Fibroblast of lung (primary cell): ENCODE data around the gene UBL4A. TPM values are rescaled to one million over a fixed set of nuclear protein-coding genes. Genes with fewer than 3 reads are reported as not detected.

Experiments
- DNase-seq, 2 donors: peaks; one replicate each; pipeline versions ENCODE4 v3.0.0 to v3.0.0-alpha.2; 2010; ENCODE audit warnings: low read depth in 2 of 2
- H2AFZ ChIP-seq: 2 replicates; pipeline ENCODE4 v1.5.1; 2012; ENCODE audit warnings: low read length, control low read depth, inconsistent platforms
- H3K27ac ChIP-seq: 2 replicates; pipeline ENCODE4 v1.5.1; 2011; ENCODE audit warnings: low read length, control low read depth; ENCODE audit not compliant: insufficient read depth
- H3K27me3 ChIP-seq: 2 replicates; pipeline ENCODE4 v1.5.1; 2011; ENCODE audit warnings: mild to moderate bottlenecking, low read length; ENCODE audit not compliant: control insufficient read depth, insufficient read depth
- H3K36me3 ChIP-seq: 2 replicates; pipeline ENCODE4 v1.5.1; 2011; ENCODE audit warnings: low read length; ENCODE audit not compliant: control insufficient read depth, insufficient read depth
- H3K4me1 ChIP-seq: 2 replicates; pipeline ENCODE4 v1.5.1; 2011; ENCODE audit warnings: low read length; ENCODE audit not compliant: control insufficient read depth, insufficient read depth; ENCODE audit errors: extremely low read depth
- H3K4me2 ChIP-seq: 2 replicates; pipeline ENCODE4 v1.5.1; 2011; ENCODE audit warnings: low read length, control low read depth; ENCODE audit not compliant: insufficient read depth; ENCODE audit errors: extremely low read depth
- H3K4me3 ChIP-seq, 4 experiments: fragments of 200-600 bp in 1 of 4; sonication (generic) in 1 of 4; replicated peaks in 1 of 4; 2 replicates each; pipeline ENCODE4 v1.5.1; 2011 to 2016; ENCODE audit warnings: low read length in 4 of 4, low read depth in 3 of 4, mild to moderate bottlenecking in 3 of 4, control low read depth in 2 of 4, inconsistent platforms in 1 of 4, mixed read lengths in 1 of 4; ENCODE audit not compliant: insufficient read depth in 1 of 4; ENCODE audit errors: control extremely low read depth in 1 of 4
- H3K79me2 ChIP-seq: 2 replicates; pipeline ENCODE4 v1.5.1; 2012; ENCODE audit warnings: mild to moderate bottlenecking, low read length, inconsistent platforms; ENCODE audit not compliant: control insufficient read depth, insufficient read depth
- H3K9ac ChIP-seq: 2 replicates; pipeline ENCODE4 v1.5.1; 2011; ENCODE audit warnings: mild to moderate bottlenecking, low read length, control low read depth; ENCODE audit not compliant: insufficient read depth
- H3K9me3 ChIP-seq: 2 replicates; pipeline ENCODE4 v1.5.1; 2012; ENCODE audit warnings: low read depth, low read length; ENCODE audit not compliant: control insufficient read depth, insufficient read depth
- H4K20me1 ChIP-seq: 2 replicates; pipeline ENCODE4 v1.5.1; 2011; ENCODE audit warnings: low read length; ENCODE audit not compliant: control insufficient read depth, insufficient read depth; ENCODE audit errors: extremely low read depth
- CTCF ChIP-seq, 2 donors: IDR thresholded peaks in 1 of 2; conservative IDR thresholded peaks in 1 of 2; 1 replicate in 1 of 2; 2 replicates in 1 of 2; pipeline ENCODE4 v1.5.1; 2011 to 2012; ENCODE audit warnings: low read length in 2 of 2, control low read depth in 1 of 2, inconsistent platforms in 1 of 2, low read depth in 1 of 2, mild to moderate bottlenecking in 1 of 2
- EZH2 ChIP-seq: IDR thresholded peaks from 2 replicates; pipeline ENCODE4 v1.5.1; 2012; ENCODE audit warnings: low read length, control low read depth, mild to moderate bottlenecking; ENCODE audit errors: missing control alignments
- polyA plus RNA-seq, 2 donors: library from polyadenylated mRNA; depleted of rRNA in 1 of 2; stranded (reverse) in 1 of 2; unstranded in 1 of 2; fragments of >200 nt; gene quantifications; 2 replicates each; pipeline ENCODE4 v1.2.1, GENCODE V29; 2011 to 2012; ENCODE audit warnings: missing spikeins in 1 of 2
- total RNA-seq: library from RNA; depleted of rRNA; stranded (reverse); fragments of >200 nt; gene quantifications from 2 replicates; pipeline ENCODE4 v1.2.1, GENCODE V29; 2014

Gene UBL4A
- total and polyA plus RNA-seq, 2 donors (not counting 1 experiment from before 2014, with no cell fraction given), result 17.9 to 42.8 TPM

- DNase-seq, result no peak
- Histone ChIP-seq H3K4me3 (no peak overlapping the region), H3K79me2 (peaks cover 27% of the 10 kb centered on the region), H2AFZ (no peak overlapping the region), H3K4me1 (peaks cover 7% of the 10 kb centered on the region), H3K9me3 (no peaks in the 10 kb centered on the region), H3K4me2 (no peak overlapping the region), H4K20me1 (no peaks in the 10 kb centered on the region), H3K27ac (no peak overlapping the region), H3K27me3 (no peaks in the 10 kb centered on the region), H3K36me3 (peaks cover 16% of the 10 kb centered on the region), H3K9ac (no peak overlapping the region)
- no peak for TF ChIP-seq EZH2
- TF ChIP-seq CTCF (conservative IDR thresholded peaks at IDR 0.05 in 1 of 2, IDR thresholded peaks at IDR 0.05 in 1 of 2; ENCODE audit: low read depth in 1 of 2, low read length in 2 of 2), result no peak
Measured at GRCh38 chrX:154446430-154446829, 40.0 kb downstream of the UBL4A start.

GRCh38 chrX:154445776-154446175, 40.6 kb downstream of the UBL4A start:
- Histone ChIP-seq H3K27me3 (no peaks in the 10 kb centered on the region), H2AFZ (no peak overlapping the region), H3K36me3 (peaks cover 16% of the 10 kb centered on the region), H3K27ac (no peak overlapping the region), H3K9me3 (no peaks in the 10 kb centered on the region), H3K9ac (no peak overlapping the region), H3K4me1 (peaks cover 7% of the 10 kb centered on the region), H4K20me1 (no peaks in the 10 kb centered on the region), H3K4me3 (no peak overlapping the region), H3K4me2 (no peak overlapping the region), H3K79me2 (peaks cover 32% of the 10 kb centered on the region)
- no peak for DNase-seq
- TF ChIP-seq EZH2 (no peak), CTCF (conservative IDR thresholded peaks at IDR 0.05 in 1 of 2, IDR thresholded peaks at IDR 0.05 in 1 of 2; ENCODE audit: low read depth in 1 of 2, low read length in 2 of 2) (no peak)

GRCh38 chrX:154444755-154445246, 41.6 kb downstream of the UBL4A start:
- H3K4me3 ChIP-seq, result peak overlapping the region; percentile 53 to 69 (median 56)
- H3K27me3 ChIP-seq, result no peaks in the 10 kb centered on the region
- peaks cover 7% of the 10 kb centered on the region for H3K4me1 ChIP-seq
- peaks cover 41% of the 10 kb centered on the region for H3K79me2 ChIP-seq
- no peaks in the 10 kb centered on the region for H3K9me3 ChIP-seq
- no peaks in the 10 kb centered on the region for H4K20me1 ChIP-seq
- no peak overlapping the region for H2AFZ ChIP-seq
- no peak for TF ChIP-seq CTCF (conservative IDR thresholded peaks at IDR 0.05 in 1 of 2, IDR thresholded peaks at IDR 0.05 in 1 of 2; ENCODE audit: low read depth in 1 of 2, low read length in 2 of 2)
- TF ChIP-seq EZH2, result no peak
- H3K4me2 ChIP-seq, result peak overlapping the region; percentile 80
- peak overlapping the region; percentile 67 for H3K27ac ChIP-seq
- peaks cover 13% of the 10 kb centered on the region for H3K36me3 ChIP-seq
- H3K9ac ChIP-seq, result peak overlapping the region; percentile 61
- DNase-seq, result no peak
